Measurements from ENCODE around the gene MAB21L3. TPM values are rescaled to one million over a fixed set of nuclear protein-coding genes. Genes with fewer than 3 reads are reported as not detected.

MAB21L3 gene
- total and polyA plus RNA-seq, 11 donors = 0.04 to 0.15 (median 0.08) TPM; not detected in 8

DNA sequence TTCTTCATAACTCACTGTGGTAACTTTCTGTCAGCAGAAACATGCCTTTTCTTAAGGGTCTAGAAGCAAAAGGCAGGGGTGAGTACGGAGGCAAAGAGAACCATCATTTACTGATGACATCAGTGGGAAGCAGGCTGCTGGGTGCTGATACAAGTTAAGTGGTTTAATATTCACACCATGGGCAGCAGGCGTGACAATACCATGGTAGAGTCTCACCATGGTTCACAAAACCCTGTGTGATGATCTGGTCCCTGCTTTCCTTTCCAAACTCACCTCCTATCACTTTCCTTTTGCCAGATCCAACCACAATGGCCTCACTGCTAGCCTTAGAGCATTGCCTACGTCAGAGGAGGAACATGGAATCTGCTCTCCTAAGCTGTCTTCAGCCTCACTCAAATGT lies 8.7 kb downstream of the MAB21L3 start:
- intact Hi-C loops (cut with DNase I) = no loop called here
- no peaks in the 10 kb centered on the region for H3K27me3 ChIP-seq
- H3K4me3 ChIP-seq = no peak overlapping the region
- peaks cover 0 to 8% (median 0%) of the 10 kb centered on the region in 12 donors for H3K4me1 ChIP-seq
- DNase-seq (no peak), ATAC-seq (no peak)
- H3K27ac ChIP-seq = no peak overlapping the region
- WGBS, 4 donors = 77 to 82% (median 80%) methylated on average over 3 of the region's 3 CpGs
- no peaks in the 10 kb centered on the region for H3K9me3 ChIP-seq
- no peaks in the 10 kb centered on the region for H3K36me3 ChIP-seq
- TF ChIP-seq POLR2A (IDR thresholded peaks at IDR 0.05) = no peak
- TF ChIP-seq, protein P1, sequence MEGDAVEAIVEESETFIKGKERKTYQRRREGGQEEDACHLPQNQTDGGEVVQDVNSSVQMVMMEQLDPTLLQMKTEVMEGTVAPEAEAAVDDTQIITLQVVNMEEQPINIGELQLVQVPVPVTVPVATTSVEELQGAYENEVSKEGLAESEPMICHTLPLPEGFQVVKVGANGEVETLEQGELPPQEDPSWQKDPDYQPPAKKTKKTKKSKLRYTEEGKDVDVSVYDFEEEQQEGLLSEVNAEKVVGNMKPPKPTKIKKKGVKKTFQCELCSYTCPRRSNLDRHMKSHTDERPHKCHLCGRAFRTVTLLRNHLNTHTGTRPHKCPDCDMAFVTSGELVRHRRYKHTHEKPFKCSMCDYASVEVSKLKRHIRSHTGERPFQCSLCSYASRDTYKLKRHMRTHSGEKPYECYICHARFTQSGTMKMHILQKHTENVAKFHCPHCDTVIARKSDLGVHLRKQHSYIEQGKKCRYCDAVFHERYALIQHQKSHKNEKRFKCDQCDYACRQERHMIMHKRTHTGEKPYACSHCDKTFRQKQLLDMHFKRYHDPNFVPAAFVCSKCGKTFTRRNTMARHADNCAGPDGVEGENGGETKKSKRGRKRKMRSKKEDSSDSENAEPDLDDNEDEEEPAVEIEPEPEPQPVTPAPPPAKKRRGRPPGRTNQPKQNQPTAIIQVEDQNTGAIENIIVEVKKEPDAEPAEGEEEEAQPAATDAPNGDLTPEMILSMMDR (IDR thresholded peaks at IDR 0.05) = no peak

DNA sequence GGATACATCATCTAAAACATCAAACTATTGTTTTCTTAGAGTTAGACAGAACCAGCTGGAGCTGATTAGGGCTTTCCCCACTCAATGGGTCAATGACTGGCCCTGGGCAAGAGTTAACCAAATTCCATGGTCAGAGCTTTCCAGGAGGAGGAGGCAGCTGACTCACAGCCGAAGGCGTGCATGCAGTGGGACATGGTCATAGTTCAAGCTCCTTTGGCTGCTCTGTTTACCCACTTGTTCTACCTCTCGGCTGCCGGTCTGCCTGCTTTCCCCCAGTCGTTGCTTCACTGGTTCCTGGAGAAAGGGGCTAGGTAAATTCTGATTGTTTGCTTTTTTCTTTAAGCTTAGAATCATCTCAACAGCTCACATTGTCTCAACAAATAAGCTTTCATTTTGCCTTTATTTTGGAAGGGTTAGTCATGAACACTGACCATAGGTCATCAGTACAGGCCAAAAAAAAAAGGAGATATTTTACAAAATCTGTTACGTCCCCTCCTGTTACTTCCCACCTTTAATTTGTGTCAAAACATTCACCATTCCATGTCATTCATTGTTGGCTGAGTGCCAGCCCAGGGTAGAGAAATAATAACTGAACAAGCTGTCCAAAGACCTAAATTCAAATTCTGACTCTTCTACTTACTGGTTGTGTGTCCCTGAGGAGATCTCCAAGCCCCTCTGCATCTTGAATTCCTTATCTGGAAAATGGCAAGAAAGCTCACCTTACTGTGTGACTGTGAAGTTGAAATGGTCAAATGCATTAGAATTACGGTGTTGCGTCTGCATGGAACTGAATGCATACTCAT lies 12.0 kb downstream of the MAB21L3 start:
- no peak for TF ChIP-seq POLR2A (IDR thresholded peaks at IDR 0.05)
- TF ChIP-seq, protein P1 (IDR thresholded peaks at IDR 0.05) = no peak
- no peaks in the 10 kb centered on the region for H3K36me3 ChIP-seq
- no peaks in the 10 kb centered on the region for H3K9me3 ChIP-seq
- H3K27me3 ChIP-seq = no peaks in the 10 kb centered on the region
- intact Hi-C loops (cut with DNase I) = no loop called here
- ATAC-seq (peak in 2 of 4 donors; percentile 34 to 80), DNase-seq (no peak)
- H3K27ac ChIP-seq = no peak overlapping the region
- H3K4me3 ChIP-seq = no peak overlapping the region
- H3K4me1 ChIP-seq = peaks cover 0 to 7% (median 0%) of the 10 kb centered on the region in 12 donors
- WGBS, 4 donors = 74 to 88% (median 80%) methylated on average over 8 of the region's 8 CpGs

DNA sequence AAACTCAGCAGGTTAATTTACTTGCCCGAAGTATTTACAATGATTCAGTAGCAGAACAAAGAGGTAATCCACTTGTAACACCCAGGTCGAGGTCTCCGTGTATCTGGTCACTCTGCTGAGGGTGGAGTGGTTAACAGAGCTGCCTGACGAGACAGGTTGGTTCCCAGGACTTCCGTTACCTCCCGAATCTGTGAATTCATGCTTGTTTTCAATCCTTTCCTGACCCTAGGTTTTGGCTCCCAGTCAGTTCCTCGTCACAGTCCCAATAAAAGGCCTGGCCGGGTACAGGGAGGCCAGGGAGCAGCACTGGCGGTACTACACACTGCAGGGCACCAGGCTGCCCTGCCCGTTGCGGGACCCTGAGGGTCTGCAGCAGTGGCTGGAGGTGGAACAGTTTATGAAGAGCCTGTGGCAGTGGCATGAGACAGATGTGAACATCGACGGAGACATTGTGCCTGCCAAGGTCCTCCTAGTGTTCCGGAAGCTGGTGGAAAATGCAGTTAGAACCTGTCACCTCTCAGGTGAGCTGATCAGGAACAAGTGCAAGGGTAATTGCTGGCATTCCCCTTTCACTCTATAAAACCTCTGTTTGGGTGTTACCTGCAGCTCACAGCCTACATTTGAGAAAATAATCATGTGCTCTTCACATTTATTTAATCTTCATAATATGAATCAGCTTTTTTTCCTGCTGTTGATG lies 12.8 kb downstream of the MAB21L3 start:
- intact Hi-C loops (cut with DNase I) = no loop called here
- H3K36me3 ChIP-seq = no peaks in the 10 kb centered on the region
- 81 to 90% (median 86%) methylated on average over 12 to 14 of the region's 14 CpGs for WGBS, 4 donors
- no peaks in the 10 kb centered on the region for H3K27me3 ChIP-seq
- ATAC-seq (no peak), DNase-seq (no peak)
- no peaks in the 10 kb centered on the region for H3K9me3 ChIP-seq
- no peak for TF ChIP-seq POLR2A (IDR thresholded peaks at IDR 0.05)
- TF ChIP-seq, protein P1 (IDR thresholded peaks at IDR 0.05) = no peak
- H3K4me3 ChIP-seq = no peak overlapping the region
- H3K4me1 ChIP-seq = peaks cover 0 to 3% (median 0%) of the 10 kb centered on the region in 12 donors
- no peak overlapping the region for H3K27ac ChIP-seq

DNA sequence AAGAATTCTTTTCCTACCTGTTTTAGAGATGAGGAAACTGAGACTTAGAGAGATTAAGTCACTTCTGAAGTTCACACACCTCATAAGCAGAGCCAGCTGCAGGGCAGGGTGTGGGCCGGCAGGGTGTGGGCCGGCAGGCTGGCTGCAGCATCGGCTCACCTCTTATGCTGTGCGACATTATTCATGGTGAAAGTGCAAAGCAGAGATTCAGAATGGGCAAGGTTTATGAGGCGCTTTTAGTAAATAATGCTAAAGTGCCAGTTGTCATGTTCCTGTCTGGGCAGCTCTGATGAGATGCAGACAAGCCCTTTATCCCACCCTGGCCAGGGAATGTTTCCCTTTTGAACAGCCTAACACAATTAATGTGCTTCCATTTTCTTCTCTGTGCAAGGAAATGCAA lies 14.6 kb downstream of the MAB21L3 start:
- Histone ChIP-seq H3K4me1 (peaks cover 0 to 3% (median 0%) of the 10 kb centered on the region in 12 donors), H3K27ac (no peak overlapping the region), H3K27me3 (no peaks in the 10 kb centered on the region), H3K4me3 (no peak overlapping the region), H3K36me3 (no peaks in the 10 kb centered on the region), H3K9me3 (no peaks in the 10 kb centered on the region)
- DNase-seq (no peak), ATAC-seq (no peak)
- WGBS, 4 donors = 72 to 79% (median 76%) methylated on average over 5 of the region's 5 CpGs
- intact Hi-C loops (cut with DNase I) = no loop called here
- no peak for TF ChIP-seq POLR2A (IDR thresholded peaks at IDR 0.05)
- TF ChIP-seq, protein P1 (IDR thresholded peaks at IDR 0.05) = no peak

Measured in heart left ventricle (tissue), 16 donors.